SU-DHL-6 (cell line): ENCODE results near the gene CACNA1C.

Experiments
- EZH2phosphoT487 ChIP-seq: fragments of 200-600 bp; sonication (generic), shearing (Covaris generic); conservative IDR thresholded peaks from 2 replicates; pipeline ENCODE4 v1.6.1; 2018; ENCODE audit warnings: mild to moderate bottlenecking, antibody characterized with exemption, low read length, moderate library complexity, mixed read lengths
- TF ChIP-seq, protein P1 (sequence below): fragments of 200-600 bp; sonication (generic); IDR thresholded peaks from one replicate; pipeline ENCODE4 v1.5.1; 2017; ENCODE audit warnings: antibody characterized with exemption, mild to moderate bottlenecking, low read length, moderate library complexity; ENCODE audit not compliant: insufficient read depth, poor library complexity, severe bottlenecking

GRCh38 chr12:2488131-2488530, 435.3 kb downstream of the CACNA1C start:
- TF ChIP-seq, protein P1, sequence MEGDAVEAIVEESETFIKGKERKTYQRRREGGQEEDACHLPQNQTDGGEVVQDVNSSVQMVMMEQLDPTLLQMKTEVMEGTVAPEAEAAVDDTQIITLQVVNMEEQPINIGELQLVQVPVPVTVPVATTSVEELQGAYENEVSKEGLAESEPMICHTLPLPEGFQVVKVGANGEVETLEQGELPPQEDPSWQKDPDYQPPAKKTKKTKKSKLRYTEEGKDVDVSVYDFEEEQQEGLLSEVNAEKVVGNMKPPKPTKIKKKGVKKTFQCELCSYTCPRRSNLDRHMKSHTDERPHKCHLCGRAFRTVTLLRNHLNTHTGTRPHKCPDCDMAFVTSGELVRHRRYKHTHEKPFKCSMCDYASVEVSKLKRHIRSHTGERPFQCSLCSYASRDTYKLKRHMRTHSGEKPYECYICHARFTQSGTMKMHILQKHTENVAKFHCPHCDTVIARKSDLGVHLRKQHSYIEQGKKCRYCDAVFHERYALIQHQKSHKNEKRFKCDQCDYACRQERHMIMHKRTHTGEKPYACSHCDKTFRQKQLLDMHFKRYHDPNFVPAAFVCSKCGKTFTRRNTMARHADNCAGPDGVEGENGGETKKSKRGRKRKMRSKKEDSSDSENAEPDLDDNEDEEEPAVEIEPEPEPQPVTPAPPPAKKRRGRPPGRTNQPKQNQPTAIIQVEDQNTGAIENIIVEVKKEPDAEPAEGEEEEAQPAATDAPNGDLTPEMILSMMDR: no peak
- no peak for TF ChIP-seq EZH2phosphoT487
